HCT116 (cell line): ENCODE results near the gene ELMO2. TPM values are rescaled to one million over a fixed set of nuclear protein-coding genes. Genes with fewer than 3 reads are reported as not detected.

Source experiments
- ATAC-seq: fragments of 200-7000 bp; cut with Tn5 transposase; 2 replicates; pipeline ENCODE4 v1.9.1; 2020; ENCODE audit warnings: mild to moderate bottlenecking, moderate library complexity
- BruUV-seq: library from RNA; stranded (reverse); fragments of 400-500 nt; replicated peaks from 2 replicates; lab custom pipeline; 2021; lab: Mats Ljungman, UMichigan
- CTCF ChIA-PET: fragments of 300-600 bp; sonication (Branson Sonifier 250); formaldehyde crosslinking; loops from one replicate; lab custom pipeline; 2021; ENCODE audit warnings: antibody characterized with exemption; lab: Charles Lee
- POLR2A ChIA-PET: fragments of 300-600, 350-600 bp; sonication (Branson Sonifier 250); formaldehyde crosslinking; loops from one replicate; lab custom pipeline; 2021; ENCODE audit warnings: antibody characterized with exemption; lab: Charles Lee
- RAD21 ChIA-PET, 2 experiments: fragments of 300-600 bp; sonication (Branson Sonifier 250); formaldehyde crosslinking; loops; one replicate each; lab custom pipeline; 2023; ENCODE audit warnings: low total read pairs in 2 of 2; ENCODE audit not compliant: uncharacterized antibody in 2 of 2, unreplicated experiment in 2 of 2, low non-redundant PET in 1 of 2; lab: Charles Lee
- DNase-seq: peaks from one replicate; pipeline ENCODE4 v3.0.0-alpha.2; 2010; ENCODE audit warnings: low read depth, low spot score
- H2AFZ ChIP-seq: fragments of 200-600 bp; shearing (Covaris generic), sonication (generic); 2 replicates; pipeline ENCODE4 v1.6.1; 2017; ENCODE audit warnings: low read depth, mixed run types, mixed read lengths, antibody characterized with exemption, low read length; ENCODE audit not compliant: poor library complexity, severe bottlenecking
- H3K27ac ChIP-seq: 2 replicates; pipeline ENCODE4 v1.5.1; 2012; ENCODE audit warnings: low read depth, low read length
- H3K27me3 ChIP-seq: fragments of 200-600 bp; sonication (generic); 2 replicates; pipeline ENCODE4 v1.6.1; 2016; ENCODE audit warnings: mixed run types, low read length, mixed read lengths; ENCODE audit not compliant: insufficient read depth
- H3K36me3 ChIP-seq, 2 experiments: fragments of 200-500 bp in 1 of 2; fragments of 200-600 bp in 1 of 2; sonication (Bioruptor generic) in 1 of 2; sonication (generic) in 1 of 2; 2 replicates each; pipeline versions ENCODE4 v1.5.1 to v1.6.1; 2014 to 2016; ENCODE audit warnings: low read length in 2 of 2, inconsistent platforms in 1 of 2, mixed read lengths in 1 of 2, mixed run types in 1 of 2; ENCODE audit not compliant: insufficient read depth in 2 of 2, control insufficient read depth in 1 of 2
- H3K4me1 ChIP-seq, 2 experiments: fragments of 200-600 bp in 1 of 2; sonication (generic) in 1 of 2; 2 replicates each; pipeline versions ENCODE4 v1.5.1 to v1.6.1; 2012 to 2017; ENCODE audit warnings: low read length in 2 of 2, inconsistent platforms in 1 of 2, mild to moderate bottlenecking in 1 of 2, mixed read lengths in 1 of 2, mixed run types in 1 of 2, moderate library complexity in 1 of 2; ENCODE audit not compliant: insufficient read depth in 2 of 2, control insufficient read depth in 1 of 2
- H3K4me2 ChIP-seq: fragments of 200-600 bp; sonication (generic); 2 replicates; pipeline ENCODE4 v1.6.1; 2017; ENCODE audit warnings: mixed run types, low read length, mixed read lengths
- H3K4me3 ChIP-seq, 2 experiments: fragments of 200-600 bp in 1 of 2; sonication (generic) in 1 of 2; replicated peaks in 1 of 2; 2 replicates each; pipeline ENCODE4 v1.5.1; 2011 to 2016; ENCODE audit warnings: low read length in 2 of 2, control low read depth in 1 of 2, low read depth in 1 of 2, mild to moderate bottlenecking in 1 of 2, mixed read lengths in 1 of 2, mixed run types in 1 of 2
- H3K79me2 ChIP-seq: fragments of 200-600 bp; sonication (generic); 2 replicates; pipeline ENCODE4 v1.6.1; 2017; ENCODE audit warnings: mild to moderate bottlenecking, mixed run types, low read length, moderate library complexity, mixed read lengths; ENCODE audit not compliant: insufficient read depth
- H3K9ac ChIP-seq: fragments of 200-600 bp; sonication (generic); 2 replicates; pipeline ENCODE4 v1.6.1; 2016; ENCODE audit warnings: low read length, mixed read lengths
- H3K9me2 ChIP-seq: fragments of 200-600 bp; sonication (generic), shearing (Covaris generic); 2 replicates; pipeline ENCODE4 v1.6.1; 2017; ENCODE audit warnings: mixed run types, mild to moderate bottlenecking, moderate library complexity; ENCODE audit not compliant: insufficient read depth
- H3K9me3 ChIP-seq, 2 experiments: fragments of 200-500 bp in 1 of 2; fragments of 200-600 bp in 1 of 2; sonication (Bioruptor generic) in 1 of 2; sonication (generic) in 1 of 2; 2 replicates each; pipeline ENCODE4 v1.6.1; 2014 to 2017; ENCODE audit warnings: low read length in 2 of 2, mixed read lengths in 2 of 2, inconsistent platforms in 1 of 2, low read depth in 1 of 2, mild to moderate bottlenecking in 1 of 2, mixed run types in 1 of 2, moderate library complexity in 1 of 2; ENCODE audit not compliant: control insufficient read depth in 1 of 2, insufficient read depth in 1 of 2
- H4K20me1 ChIP-seq: fragments of 200-600 bp; sonication (generic), shearing (Covaris generic); 2 replicates; pipeline ENCODE4 v1.6.1; 2017; ENCODE audit warnings: mixed run types, mild to moderate bottlenecking, moderate library complexity; ENCODE audit not compliant: insufficient read depth
- CBX3 ChIP-seq: IDR thresholded peaks from 2 replicates; pipeline ENCODE4 v1.6.1; 2012; ENCODE audit warnings: low read depth
- CEBPB ChIP-seq: IDR thresholded peaks from 2 replicates; pipeline ENCODE4 v1.6.1; 2012; ENCODE audit warnings: low read depth
- EGR1 ChIP-seq: IDR thresholded peaks from 2 replicates; pipeline ENCODE4 v1.6.1; 2012; ENCODE audit warnings: low read depth
- ELF1 ChIP-seq: IDR thresholded peaks from 2 replicates; pipeline ENCODE4 v1.6.1; 2012; ENCODE audit warnings: low read depth, borderline replicate concordance
- EZH2phosphoT487 ChIP-seq: fragments of 200-600 bp; IDR thresholded peaks from 2 replicates; pipeline ENCODE4 v1.6.1; 2018; ENCODE audit warnings: antibody characterized with exemption, borderline replicate concordance
- FOSL1 ChIP-seq: IDR thresholded peaks from 2 replicates; pipeline ENCODE4 v1.6.1; 2012; ENCODE audit warnings: low read depth
- POLR2A ChIP-seq: IDR thresholded peaks from 2 replicates; pipeline ENCODE4 v1.7.0; 2011; ENCODE audit warnings: borderline replicate concordance; ENCODE audit not compliant: insufficient read depth, insufficient read length; ENCODE audit errors: extremely low read depth
- RAD21 ChIP-seq: IDR thresholded peaks from 2 replicates; pipeline ENCODE4 v1.6.1; 2012; ENCODE audit warnings: low read depth, mild to moderate bottlenecking
- REST ChIP-seq: IDR thresholded peaks from 2 replicates; pipeline ENCODE4 v1.6.1; 2012; ENCODE audit warnings: low read depth
- SP1 ChIP-seq: IDR thresholded peaks from 2 replicates; pipeline ENCODE4 v1.6.1; 2012; ENCODE audit warnings: low read depth
- TCF7L2 ChIP-seq: IDR thresholded peaks from 2 replicates; pipeline ENCODE4 v1.7.0; 2011; ENCODE audit warnings: borderline replicate concordance, inconsistent platforms; ENCODE audit not compliant: insufficient read depth, insufficient read length; ENCODE audit errors: extremely low read depth
- YY1 ChIP-seq: IDR thresholded peaks from 2 replicates; pipeline ENCODE4 v1.6.1; 2011; ENCODE audit warnings: low read length, low read depth, moderate library complexity, mild to moderate bottlenecking; ENCODE audit not compliant: insufficient replicate concordance; ENCODE audit errors: extremely low read depth
- ZFX ChIP-seq: fragments of 450-650 bp; IDR thresholded peaks from 2 replicates; pipeline ENCODE4 v1.6.1; 2017
- ZNF274 ChIP-seq: fragments of 200-500 bp; sonication (Bioruptor generic); IDR thresholded peaks from 2 replicates; pipeline ENCODE4 v1.6.1; 2014; ENCODE audit warnings: mild to moderate bottlenecking, low read depth, low read length, inconsistent platforms
- intact Hi-C: fragments of 100-400 bp; cut with micrococcal nuclease; formaldehyde crosslinking; loops from 2 replicates; pipeline ENCODE4 v1.10.0; 2022
- total RNA-seq: library from RNA; stranded (reverse); gene quantifications from one replicate; pipeline ENCODE4 v1.2.1, GENCODE V29; 2021; ENCODE audit not compliant: unreplicated experiment
- TF ChIP-seq, protein P1 (sequence below): IDR thresholded peaks from 2 replicates; pipeline ENCODE4 v1.6.1; 2012
- TF ChIP-seq, protein P2 (sequence below): IDR thresholded peaks from 2 replicates; pipeline ENCODE4 v1.6.1; 2012

The ELMO2 gene
- total RNA-seq, 1 experiment from 2014 or later = 22.9 TPM

GRCh38 chr20:46350986-46351267, 55.5 kb downstream of the ELMO2 start:
- Histone ChIP-seq H3K4me2 (no peak overlapping the region), H3K27me3 (no peaks in the 10 kb centered on the region)

DNA sequence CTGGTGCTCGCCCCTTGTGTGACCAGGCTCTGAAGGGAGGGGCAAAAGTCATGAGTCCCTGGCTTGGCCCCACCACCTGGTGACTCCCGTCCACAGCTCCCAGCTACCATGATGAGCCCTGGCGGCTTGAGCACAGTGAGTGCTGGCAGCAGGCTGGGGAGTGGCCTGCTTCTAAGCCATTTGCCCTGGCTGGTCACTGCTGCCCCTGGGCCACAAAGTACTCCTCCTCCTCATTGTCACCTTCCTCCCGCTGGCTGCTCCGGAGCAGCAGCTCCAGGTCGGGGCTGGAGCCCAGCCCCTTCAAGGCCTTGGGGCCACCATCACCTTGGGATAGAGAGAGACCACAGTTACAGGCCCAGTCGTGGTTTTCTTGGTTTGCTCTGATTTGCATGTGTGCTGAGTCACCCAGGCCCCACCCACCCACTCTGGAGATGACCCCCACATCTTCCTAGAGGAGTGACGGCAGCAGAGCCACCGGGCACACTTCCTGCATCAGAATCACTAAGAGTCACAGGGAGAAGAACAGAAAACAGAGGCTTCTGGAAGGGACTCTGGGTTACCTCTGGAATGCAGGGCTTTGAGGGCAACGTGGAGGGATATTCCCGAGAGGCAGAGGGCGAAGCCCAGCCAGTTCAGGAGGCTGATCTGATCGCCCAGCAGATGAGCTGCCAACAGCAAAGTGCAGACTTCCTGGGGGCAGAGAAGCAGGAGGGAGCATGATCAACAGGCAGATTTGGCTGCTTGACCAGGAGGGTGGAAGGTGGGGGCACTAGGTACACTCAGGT, 56.0 kb downstream of the ELMO2 start:
- Histone ChIP-seq H3K9ac (no peak overlapping the region), H2AFZ (no peak overlapping the region), H3K9me3 (no peaks in the 10 kb centered on the region), H3K9me2 (no peaks in the 10 kb centered on the region), H3K4me3 (no peak overlapping the region), H4K20me1 (no peaks in the 10 kb centered on the region), H3K4me1 (0 out of 4 replicates have a peak, but pooled peaks cover 0 to 3% of the 10 kb centered on the region in 2 experiments), H3K27me3 (no peaks in the 10 kb centered on the region), H3K36me3 (peaks cover 2 to 9% of the 10 kb centered on the region in 2 experiments; a peak in 1 of 4 replicates), H3K79me2 (no peaks in the 10 kb centered on the region), H3K27ac (no peak overlapping the region), H3K4me2 (no peak overlapping the region)
- CTCF ChIA-PET = interaction anchor here (1.9 kb wide), 1 partner anchor 88 kb away, joined by 8 read pairs; no protein-coding TSS in a partner anchor
- no peak for ATAC-seq
- RAD21 ChIA-PET = no interaction called here
- DNase-seq = no peak
- POLR2A ChIA-PET = interaction anchor here (1.1 kb wide), 1 partner anchor 14 kb away, joined by 3 read pairs; no protein-coding TSS in a partner anchor
- intact Hi-C loops = no loop called here
- no TSS peak for BruUV-seq
- no peak for TF ChIP-seq ZNF274
- TF ChIP-seq YY1 = no peak
- TF ChIP-seq, protein P1, sequence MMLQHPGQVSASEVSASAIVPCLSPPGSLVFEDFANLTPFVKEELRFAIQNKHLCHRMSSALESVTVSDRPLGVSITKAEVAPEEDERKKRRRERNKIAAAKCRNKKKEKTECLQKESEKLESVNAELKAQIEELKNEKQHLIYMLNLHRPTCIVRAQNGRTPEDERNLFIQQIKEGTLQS = no peak
- TF ChIP-seq FOSL1 = no peak
- TF ChIP-seq RAD21 = no peak
- TF ChIP-seq POLR2A = no peak
- TF ChIP-seq, protein P2, sequence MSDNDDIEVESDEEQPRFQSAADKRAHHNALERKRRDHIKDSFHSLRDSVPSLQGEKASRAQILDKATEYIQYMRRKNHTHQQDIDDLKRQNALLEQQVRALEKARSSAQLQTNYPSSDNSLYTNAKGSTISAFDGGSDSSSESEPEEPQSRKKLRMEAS = no peak
- TF ChIP-seq TCF7L2 = no peak
- TF ChIP-seq ZFX = no peak
- TF ChIP-seq CEBPB = no peak
- TF ChIP-seq EGR1 = no peak
- no peak for TF ChIP-seq SP1
- TF ChIP-seq REST = no peak
- TF ChIP-seq EZH2phosphoT487 = no peak

More at GRCh38 chr20:46350986-46351267, 55.5 kb downstream of the ELMO2 start:
- BruUV-seq = no TSS peak
- H3K4me1 ChIP-seq = 0 out of 4 replicates have a peak, but pooled peaks cover 0 to 3% of the 10 kb centered on the region in 2 experiments
- H3K9ac ChIP-seq = no peak overlapping the region
- H3K4me3 ChIP-seq = no peak overlapping the region
- H3K9me2 ChIP-seq = no peaks in the 10 kb centered on the region
- no peak overlapping the region for H3K27ac ChIP-seq
- TF ChIP-seq ELF1 (no peak), CBX3 (no peak), CEBPB (no peak)
- intact Hi-C loops = no loop called here
- no peaks in the 10 kb centered on the region for H4K20me1 ChIP-seq
- H3K36me3 ChIP-seq = peaks cover 2 to 9% of the 10 kb centered on the region in 2 experiments; a peak in 1 of 4 replicates
- no peak for ATAC-seq
- H3K9me3 ChIP-seq = no peaks in the 10 kb centered on the region
- DNase-seq = no peak
- H3K79me2 ChIP-seq = no peaks in the 10 kb centered on the region
- ChIA-PET POLR2A (no interaction called here), CTCF (no interaction called here), RAD21 (no interaction called here)
- H2AFZ ChIP-seq = no peak overlapping the region
